ENCODE measurements around the gene VAC14.

The VAC14 gene

GRCh38 chr16:70735141-70735979 lies 65.6 kb downstream of the VAC14 start:
- TF ChIP-seq EP300 (IDR thresholded peaks at IDR 0.05; ENCODE audit: borderline replicate concordance) (no peak), YY1 (IDR thresholded peaks at IDR 0.05; ENCODE audit: low read depth) (no peak), FOXM1 (IDR thresholded peaks at IDR 0.05; ENCODE audit: borderline replicate concordance, low read depth) (no peak), TEAD4 (IDR thresholded peaks at IDR 0.05) (no peak), EGR1 (IDR thresholded peaks at IDR 0.05) (no peak)

GRCh38 chr16:70734522-70735095 lies 66.3 kb downstream of the VAC14 start:
- TF ChIP-seq EP300 (IDR thresholded peaks at IDR 0.05; ENCODE audit: borderline replicate concordance) (no peak), ZBTB7A (IDR thresholded peaks at IDR 0.05; ENCODE audit: low read depth) (no peak), TEAD4 (IDR thresholded peaks at IDR 0.05) (no peak), USF1 (IDR thresholded peaks at IDR 0.05) (no peak), RAD21 (IDR thresholded peaks at IDR 0.05; ENCODE audit: low read depth) (no peak), FOXM1 (IDR thresholded peaks at IDR 0.05; ENCODE audit: borderline replicate concordance, low read depth) (no peak), CEBPB (IDR thresholded peaks at IDR 0.05) (no peak), TAF1 (IDR thresholded peaks at IDR 0.05; ENCODE audit: low read depth) (no peak), YY1 (IDR thresholded peaks at IDR 0.05; ENCODE audit: low read depth) (no peak), REST (IDR thresholded peaks at IDR 0.05; ENCODE audit: low read depth) (no peak), NFIC (IDR thresholded peaks at IDR 0.05) (no peak), TCF12 (IDR thresholded peaks at IDR 0.05; ENCODE audit: low read depth) (no peak), CREB1 (IDR thresholded peaks at IDR 0.05; ENCODE audit: low read depth) (no peak), EGR1 (IDR thresholded peaks at IDR 0.05) (no peak)

GRCh38 chr16:70730944-70731343 lies 70.0 kb downstream of the VAC14 start:
- TF ChIP-seq USF1 (IDR thresholded peaks at IDR 0.05) = no peak
- TF ChIP-seq TCF12 (IDR thresholded peaks at IDR 0.05; ENCODE audit: low read depth) = no peak
- no peak for TF ChIP-seq YY1 (IDR thresholded peaks at IDR 0.05; ENCODE audit: low read depth)
- no peak for TF ChIP-seq EP300 (IDR thresholded peaks at IDR 0.05; ENCODE audit: borderline replicate concordance)
- no peak for TF ChIP-seq ZBTB7A (IDR thresholded peaks at IDR 0.05; ENCODE audit: low read depth)
- TF ChIP-seq FOXM1 (IDR thresholded peaks at IDR 0.05; ENCODE audit: borderline replicate concordance, low read depth) = no peak
- TF ChIP-seq TEAD4 (IDR thresholded peaks at IDR 0.05) = no peak
- TF ChIP-seq CREB1 (IDR thresholded peaks at IDR 0.05; ENCODE audit: low read depth) = no peak
- no peak for TF ChIP-seq MAX (IDR thresholded peaks at IDR 0.05)
- TF ChIP-seq REST (IDR thresholded peaks at IDR 0.05; ENCODE audit: low read depth) = no peak
- no peak for TF ChIP-seq EGR1 (IDR thresholded peaks at IDR 0.05)
- TF ChIP-seq NFIC (IDR thresholded peaks at IDR 0.05) = no peak
- TF ChIP-seq TAF1 (IDR thresholded peaks at IDR 0.05; ENCODE audit: low read depth) = no peak
- no peak for TF ChIP-seq CEBPB (IDR thresholded peaks at IDR 0.05)
- no peak for TF ChIP-seq RAD21 (IDR thresholded peaks at IDR 0.05; ENCODE audit: low read depth)

- TF ChIP-seq TEAD4 (IDR thresholded peaks at IDR 0.05) (no peak), YY1 (IDR thresholded peaks at IDR 0.05; ENCODE audit: low read depth) (no peak), ZBTB7A (IDR thresholded peaks at IDR 0.05; ENCODE audit: low read depth) (no peak), EP300 (IDR thresholded peaks at IDR 0.05; ENCODE audit: borderline replicate concordance) (no peak), CEBPB (IDR thresholded peaks at IDR 0.05) (no peak), TCF12 (IDR thresholded peaks at IDR 0.05; ENCODE audit: low read depth) (no peak), CREB1 (IDR thresholded peaks at IDR 0.05; ENCODE audit: low read depth) (no peak), NFIC (IDR thresholded peaks at IDR 0.05) (no peak), FOXM1 (IDR thresholded peaks at IDR 0.05; ENCODE audit: borderline replicate concordance, low read depth) (no peak), RAD21 (IDR thresholded peaks at IDR 0.05; ENCODE audit: low read depth) (no peak), MAX (IDR thresholded peaks at IDR 0.05) (no peak), USF1 (IDR thresholded peaks at IDR 0.05) (no peak), EGR1 (IDR thresholded peaks at IDR 0.05) (no peak), TAF1 (IDR thresholded peaks at IDR 0.05; ENCODE audit: low read depth) (no peak), REST (IDR thresholded peaks at IDR 0.05; ENCODE audit: low read depth) (no peak)
Observed at GRCh38 chr16:70730031-70730430, 70.9 kb downstream of the VAC14 start.
